A673 (cell line): ENCODE results near the gene TJP1. TPM values are rescaled to one million over a fixed set of nuclear protein-coding genes. Genes with fewer than 3 reads are reported as not detected.

Experiments used
- BruUV-seq: library from RNA; stranded (reverse); fragments of 400-500 nt; replicated peaks from 2 replicates; lab custom pipeline; 2021; lab: Mats Ljungman, UMichigan
- CTCF ChIA-PET: fragments of 300-600 bp; sonication (Branson Sonifier 250); formaldehyde crosslinking; loops from one replicate; lab custom pipeline; 2022; ENCODE audit warnings: antibody characterized with exemption; lab: Charles Lee
- POLR2A ChIA-PET: fragments of 300-600 bp; sonication (Branson Sonifier 250); formaldehyde crosslinking; loops from one replicate; lab custom pipeline; 2022; ENCODE audit warnings: antibody characterized with exemption; ENCODE audit not compliant: low non-redundant PET; lab: Charles Lee
- DNase-seq: peaks from one replicate; pipeline ENCODE4 v3.0.0-alpha.2; 2015; ENCODE audit warnings: low spot score
- H3K27ac ChIP-seq: fragments of 200-600 bp; sonication (generic); 2 replicates; pipeline ENCODE4 v1.5.1; 2016; ENCODE audit warnings: mixed run types, low read depth, mild to moderate bottlenecking, mixed read lengths, antibody characterized with exemption, low read length; ENCODE audit not compliant: poor library complexity, severe bottlenecking
- H3K27me3 ChIP-seq: fragments of 200-600 bp; sonication (generic); replicated peaks from 2 replicates; pipeline ENCODE4 v1.6.1; 2017; ENCODE audit warnings: mixed run types, low read depth, mild to moderate bottlenecking, mixed read lengths, antibody characterized with exemption, low read length; ENCODE audit not compliant: insufficient read depth, poor library complexity
- H3K36me3 ChIP-seq: fragments of 200-600 bp; sonication (generic); 2 replicates; pipeline ENCODE4 v1.6.1; 2016; ENCODE audit warnings: mixed run types, mild to moderate bottlenecking, mixed read lengths, antibody characterized with exemption, low read length; ENCODE audit not compliant: insufficient read depth, poor library complexity, severe bottlenecking
- H3K4me1 ChIP-seq: fragments of 200-600 bp; sonication (generic); 2 replicates; pipeline ENCODE4 v1.6.1; 2017; ENCODE audit warnings: mixed run types, mild to moderate bottlenecking, mixed read lengths, antibody characterized with exemption, low read length; ENCODE audit not compliant: insufficient read depth, poor library complexity, severe bottlenecking
- H3K4me3 ChIP-seq: fragments of 200-600 bp; sonication (generic); 2 replicates; pipeline ENCODE4 v1.5.1; 2016; ENCODE audit warnings: low read depth, mixed run types, mild to moderate bottlenecking, mixed read lengths, low read length; ENCODE audit not compliant: poor library complexity, severe bottlenecking
- H3K9me3 ChIP-seq: fragments of 200-600 bp; sonication (generic); 2 replicates; pipeline ENCODE4 v1.6.1; 2016; ENCODE audit warnings: mixed run types, low read depth, mild to moderate bottlenecking, mixed read lengths, antibody characterized with exemption, low read length; ENCODE audit not compliant: poor library complexity, severe bottlenecking
- CTCF ChIP-seq: fragments of 300-800, 200-600 bp; sonication (generic); conservative IDR thresholded peaks from 2 replicates; pipeline ENCODE4 v1.5.1; 2017; ENCODE audit warnings: low read depth, mild to moderate bottlenecking, antibody characterized with exemption, low read length, moderate library complexity, mixed read lengths
- EZH2 ChIP-seq: fragments of 200-600 bp; sonication (generic); IDR thresholded peaks from 2 replicates; pipeline ENCODE4 v1.6.1; 2017; ENCODE audit warnings: borderline replicate concordance, low read depth, mild to moderate bottlenecking, mixed read lengths, antibody characterized with exemption, low read length; ENCODE audit not compliant: poor library complexity, severe bottlenecking
- intact Hi-C: fragments of 100-400 bp; cut with micrococcal nuclease; formaldehyde crosslinking; loops from one replicate; pipeline ENCODE4 v1.10.0; 2022; ENCODE audit not compliant: unreplicated experiment
- total RNA-seq: library from RNA; stranded (reverse); gene quantifications from 2 replicates; pipeline ENCODE4 v1.2.3, GENCODE V29; 2021

TJP1 gene
- total RNA-seq, 1 experiment from 2014 or later = 34.7 TPM

DNA sequence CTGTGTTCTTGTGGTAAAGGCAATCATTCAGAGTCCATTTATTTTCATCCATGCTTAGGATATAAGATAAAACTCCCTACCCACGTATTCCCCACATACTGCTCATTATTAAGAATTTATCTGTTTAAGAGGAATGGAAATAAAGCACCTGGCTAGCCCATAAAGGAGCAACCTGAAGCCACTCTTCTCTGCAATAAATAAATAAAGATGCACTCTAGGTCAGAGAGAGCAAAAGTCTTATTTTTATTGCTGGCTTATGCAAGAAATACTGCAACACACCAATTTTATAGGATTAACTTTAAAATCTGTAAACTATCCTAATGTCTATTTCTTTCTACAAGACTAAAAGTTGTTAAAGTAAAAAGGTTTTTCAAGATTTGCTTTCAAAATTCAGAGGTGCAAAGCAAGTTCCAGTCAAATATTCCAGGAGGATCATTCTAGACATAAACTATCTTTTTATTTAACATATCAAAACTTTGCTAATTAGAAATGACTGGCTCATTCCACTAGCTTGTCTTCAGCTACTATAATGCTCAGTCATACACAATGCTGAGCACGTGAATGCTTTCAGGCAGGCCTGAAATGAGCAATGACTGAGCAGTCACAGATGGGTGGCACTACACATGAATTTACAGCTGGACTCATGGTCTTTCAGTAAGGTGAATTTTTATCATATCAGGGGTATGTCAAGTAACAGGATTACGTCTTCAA is 7.1 kb downstream of the TJP1 start:
- Histone ChIP-seq H3K9me3 (no peaks in the 10 kb centered on the region), H3K4me1 (peaks cover 16% of the 10 kb centered on the region), H3K4me3 (no peak overlapping the region), H3K27ac (no peak overlapping the region), H3K36me3 (no peaks in the 10 kb centered on the region), H3K27me3 (no peaks in the 10 kb centered on the region)
- BruUV-seq = no TSS peak
- CTCF ChIA-PET = no interaction called here
- TF ChIP-seq CTCF = no peak
- TF ChIP-seq EZH2 = no peak
- POLR2A ChIA-PET = no interaction called here
- peak; percentile 24 for DNase-seq
- intact Hi-C loops = no loop called here

DNA sequence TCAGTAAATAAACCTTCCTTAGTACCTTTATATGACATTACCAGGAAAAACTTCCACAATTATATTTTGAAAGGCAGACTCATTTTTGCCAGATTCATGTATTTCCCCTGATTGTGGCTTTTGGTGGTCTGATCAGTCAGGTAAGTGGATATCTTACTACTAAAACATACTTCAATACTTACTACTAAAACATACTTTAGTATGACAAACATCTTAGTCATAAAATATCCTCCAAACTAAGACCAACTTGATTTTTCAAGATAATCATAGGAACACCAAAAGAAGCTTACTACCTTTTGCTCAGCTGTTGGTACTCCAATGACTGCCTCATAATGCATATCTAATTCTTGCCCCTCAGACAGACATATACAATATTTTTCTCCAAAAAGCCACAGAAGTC is 9.3 kb downstream of the TJP1 start:
- intact Hi-C loops = no loop called here
- peaks cover 11% of the 10 kb centered on the region for H3K4me1 ChIP-seq
- H3K36me3 ChIP-seq = no peaks in the 10 kb centered on the region
- TF ChIP-seq EZH2 (no peak), CTCF (no peak)
- no peak overlapping the region for H3K27ac ChIP-seq
- no peaks in the 10 kb centered on the region for H3K9me3 ChIP-seq
- no TSS peak for BruUV-seq
- POLR2A ChIA-PET = no interaction called here
- DNase-seq = no peak
- no peak overlapping the region for H3K4me3 ChIP-seq
- H3K27me3 ChIP-seq = no peaks in the 10 kb centered on the region
- CTCF ChIA-PET = no interaction called here

GRCh38 chr15:29812384-29812694 is 9.9 kb downstream of the TJP1 start:
- POLR2A ChIA-PET = no interaction called here
- CTCF ChIA-PET = no interaction called here
- intact Hi-C loops = no loop called here

More at GRCh38 chr15:29812384-29812694, 9.9 kb downstream of the TJP1 start:
- BruUV-seq = no TSS peak
- Histone ChIP-seq H3K4me1 (peaks cover 9% of the 10 kb centered on the region), H3K36me3 (no peaks in the 10 kb centered on the region), H3K27ac (no peak overlapping the region), H3K4me3 (no peak overlapping the region), H3K9me3 (no peaks in the 10 kb centered on the region), H3K27me3 (no peaks in the 10 kb centered on the region)
- DNase-seq = no peak
- TF ChIP-seq EZH2 (no peak), CTCF (no peak)
